Lung (tissue), 12 donors: ENCODE measurements around the gene PCDHGA1. TPM values are rescaled to one million over a fixed set of nuclear protein-coding genes. Genes with fewer than 3 reads are reported as not detected.
"Not testable (repeated sequence)": the region's sequence is repeated elsewhere in the genome, so short reads cannot be mapped to it uniquely, and the experiment has no call there.

Source experiments
- ATAC-seq: fragments of 200-7000 bp; cut with Tn5 transposase; one replicate; pipeline ENCODE4 v1.9.1; 2020; ENCODE audit warnings: moderate number of reproducible peaks; ENCODE audit not compliant: insufficient read depth, low FRiP score
- DNase-seq, 3 donors: peaks; one replicate each; pipeline ENCODE4 v3.0.0-alpha.2; 2013 to 2017
- H3K27ac ChIP-seq, 2 donors: one replicate each; pipeline ENCODE4 v1.5.1; 2013; ENCODE audit warnings: mild to moderate bottlenecking in 2 of 2, moderate library complexity in 2 of 2, control low read depth in 1 of 2, inconsistent platforms in 1 of 2, low read depth in 1 of 2, low read length in 1 of 2
- H3K27me3 ChIP-seq, 3 donors: one replicate each; pipeline ENCODE4 v1.5.1; 2013; ENCODE audit warnings: low read length in 2 of 3; ENCODE audit not compliant: control insufficient read depth in 3 of 3, insufficient read depth in 3 of 3
- H3K36me3 ChIP-seq, 4 donors: one replicate each; pipeline ENCODE4 v1.5.1; 2013; ENCODE audit warnings: low read length in 4 of 4, mild to moderate bottlenecking in 1 of 4, moderate library complexity in 1 of 4; ENCODE audit not compliant: control insufficient read depth in 4 of 4, insufficient read depth in 4 of 4
- H3K4me1 ChIP-seq, 5 donors: one replicate each; pipeline ENCODE4 v1.5.1; 2013; ENCODE audit warnings: low read length in 5 of 5, mild to moderate bottlenecking in 2 of 5, moderate library complexity in 1 of 5; ENCODE audit not compliant: control insufficient read depth in 5 of 5, insufficient read depth in 5 of 5
- H3K4me3 ChIP-seq: one replicate; pipeline ENCODE4 v1.5.1; 2013; ENCODE audit warnings: mild to moderate bottlenecking, control low read depth, moderate library complexity
- H3K9ac ChIP-seq, 2 donors: one replicate each; pipeline ENCODE4 v1.5.1; 2013; ENCODE audit warnings: low read length in 2 of 2, control low read depth in 1 of 2; ENCODE audit not compliant: insufficient read depth in 1 of 2
- H3K9me3 ChIP-seq, 4 donors: one replicate each; pipeline ENCODE4 v1.5.1; 2013; ENCODE audit warnings: low read length in 3 of 4, mild to moderate bottlenecking in 1 of 4, moderate library complexity in 1 of 4; ENCODE audit not compliant: control insufficient read depth in 4 of 4, insufficient read depth in 3 of 4
- CTCF ChIP-seq: IDR thresholded peaks from 2 replicates; pipeline ENCODE4 v1.5.1; 2012; ENCODE audit warnings: mild to moderate bottlenecking; ENCODE audit errors: control extremely low read depth, extremely low read depth
- WGBS, 2 donors: extraction: QIAGEN DNeasy Blood & Tissue Kit; methylation state at CpG; one replicate each; pipeline ENCODE4 v1.1.7; 2013; 5-methylcytosine and 5-hydroxymethylcytosine counted together
- polyA plus RNA-seq, 2 donors: library from polyadenylated mRNA; stranded (reverse); fragments of 200-250 nt; gene quantifications; one replicate each; pipeline ENCODE4 v1.2.1, GENCODE V29; 2013
- total RNA-seq, 2 donors: library from RNA; depleted of rRNA in 1 of 2; stranded (reverse); fragments of >200 nt in 1 of 2; gene quantifications; one replicate each; pipeline ENCODE4 v1.2.1, GENCODE V29; 2014 to 2021
- donor health status: control.
- donor health status: control.
- donor health status: Bipolar disorder and iron deficiency.
- donor health status: healthy.
- donor health status: DM: yes; HTN: yes; CAD: no.

PCDHGA1 gene
- total and polyA plus RNA-seq, 4 donors, result 0.15 to 0.71 (median 0.36) TPM

GRCh38 chr5:141402553-141403243 is 72.4 kb downstream of the PCDHGA1 start, which contains the start of gene PCDHGA9:
PCDHGA9 (plus strand) TSS chr5:141402778; CDS start chr5:141402953, 175 bp downstream.
- Histone ChIP-seq H3K9ac (peak within 1 kb of the TSS in 1 of 2 donors; percentile 1), H3K9me3 (peaks cover 3 to 47% (median 24%) of the 10 kb centered on the region in 4 donors), H3K4me3 (peak within 1 kb of the TSS; percentile 3), H3K27me3 (no peaks in the 10 kb centered on the region), H3K36me3 (peaks cover 0 to 5% (median 0%) of the 10 kb centered on the region in 4 donors), H3K27ac (no peak within 1 kb of the TSS), H3K4me1 (peaks cover 0 to 4% (median 0%) of the 10 kb centered on the region in 5 donors)
- TF ChIP-seq CTCF, result no peak
- ATAC-seq (no peak), DNase-seq (peak; percentile 37 to 45 (median 43))
- 17 to 19% methylated on average over 27 of the region's 27 CpGs for WGBS, 2 donors

- DNase-seq (no peak), ATAC-seq (no peak)
- Histone ChIP-seq H3K9ac (no peak overlapping the region), H3K36me3 (peaks cover 0 to 5% (median 0%) of the 10 kb centered on the region in 4 donors), H3K27ac (no peak overlapping the region), H3K4me3 (no peak overlapping the region), H3K27me3 (no peaks in the 10 kb centered on the region), H3K9me3 (peaks cover 3 to 51% (median 24%) of the 10 kb centered on the region in 4 donors), H3K4me1 (peaks cover 0 to 4% (median 0%) of the 10 kb centered on the region in 5 donors)
- TF ChIP-seq CTCF, result no peak
- WGBS, 2 donors, result 29 to 30% methylated on average over 20 to 22 of the region's 22 CpGs
These were observed 73.1 kb downstream of the PCDHGA1 start for GRCh38 chr5:141403387-141403786.

- H3K4me3 ChIP-seq, H3K27me3 ChIP-seq, H3K4me1 ChIP-seq, H3K9ac ChIP-seq, H3K27ac ChIP-seq: not testable (repeated sequence)
- WGBS, 2 donors, result 10% methylated on average over 48 to 51 of the region's 51 CpGs
- peak; percentile 62 for ATAC-seq
- peaks cover 0 to 26% (median 0%) of the 10 kb centered on the region in 4 donors for H3K36me3 ChIP-seq
- DNase-seq, result peak; percentile 54 to 64 (median 62)
- H3K9me3 ChIP-seq, result peaks cover 0 to 57% (median 27%) of the 10 kb centered on the region in 4 donors
- TF ChIP-seq CTCF, result peak; percentile 29
These were observed 77.6 kb downstream of the PCDHGA1 start, which contains the start of gene PCDHGB6 for GRCh38 chr5:141407790-141408505. PCDHGB6 (plus strand) TSS chr5:141408021; CDS start chr5:141408203, 182 bp downstream.
